Measurements from ENCODE around the gene NFIB. TPM values are rescaled to one million over a fixed set of nuclear protein-coding genes. Genes with fewer than 3 reads are reported as not detected.

NFIB gene
- total RNA-seq, 2 donors from 2014 or later = 54.8 to 114 TPM

- DNase-seq (ENCODE audit: low spot score) = no peak
- Histone ChIP-seq H3K4me3 (no peak overlapping the region), H3K4me1 (ENCODE audit: control insufficient read depth in 1 of 2, low read depth in 2 of 2) (no peaks in the 10 kb centered on the region), H3K27me3 (replicated peaks; ENCODE audit: insufficient read depth) (no peaks in the 10 kb centered on the region), H3K36me3 (no peaks in the 10 kb centered on the region), H3K9me3 (no peaks in the 10 kb centered on the region), H3K27ac (no peak overlapping the region)
- TF ChIP-seq, protein P1, sequence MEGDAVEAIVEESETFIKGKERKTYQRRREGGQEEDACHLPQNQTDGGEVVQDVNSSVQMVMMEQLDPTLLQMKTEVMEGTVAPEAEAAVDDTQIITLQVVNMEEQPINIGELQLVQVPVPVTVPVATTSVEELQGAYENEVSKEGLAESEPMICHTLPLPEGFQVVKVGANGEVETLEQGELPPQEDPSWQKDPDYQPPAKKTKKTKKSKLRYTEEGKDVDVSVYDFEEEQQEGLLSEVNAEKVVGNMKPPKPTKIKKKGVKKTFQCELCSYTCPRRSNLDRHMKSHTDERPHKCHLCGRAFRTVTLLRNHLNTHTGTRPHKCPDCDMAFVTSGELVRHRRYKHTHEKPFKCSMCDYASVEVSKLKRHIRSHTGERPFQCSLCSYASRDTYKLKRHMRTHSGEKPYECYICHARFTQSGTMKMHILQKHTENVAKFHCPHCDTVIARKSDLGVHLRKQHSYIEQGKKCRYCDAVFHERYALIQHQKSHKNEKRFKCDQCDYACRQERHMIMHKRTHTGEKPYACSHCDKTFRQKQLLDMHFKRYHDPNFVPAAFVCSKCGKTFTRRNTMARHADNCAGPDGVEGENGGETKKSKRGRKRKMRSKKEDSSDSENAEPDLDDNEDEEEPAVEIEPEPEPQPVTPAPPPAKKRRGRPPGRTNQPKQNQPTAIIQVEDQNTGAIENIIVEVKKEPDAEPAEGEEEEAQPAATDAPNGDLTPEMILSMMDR (IDR thresholded peaks at IDR 0.05) = no peak
- ATAC-seq (ENCODE audit: insufficient number of reproducible peaks, low FRiP score, low read depth) = no peak
Observed at GRCh38 chr9:14066032-14066431, 247.9 kb downstream of the NFIB start.

DNA sequence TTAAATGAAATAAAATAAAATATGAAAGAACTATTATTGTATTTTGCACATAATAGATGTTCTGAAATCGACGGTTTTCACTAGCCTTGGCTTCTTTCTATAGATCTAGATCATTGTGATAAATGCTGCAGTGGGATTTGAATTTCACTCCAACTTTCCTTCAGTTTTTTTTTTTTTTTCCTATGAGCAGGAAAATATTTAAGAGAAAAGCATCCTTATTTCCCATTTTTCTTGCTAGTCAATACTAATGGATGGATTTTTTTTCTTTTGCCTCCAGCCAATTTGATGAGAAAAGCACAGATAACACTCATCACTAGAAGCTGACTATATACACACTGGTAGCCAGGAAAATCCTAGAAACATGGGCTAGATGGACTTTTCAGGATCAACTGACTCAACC is 249.0 kb downstream of the NFIB start:
- H3K36me3 ChIP-seq = no peaks in the 10 kb centered on the region
- H3K27me3 ChIP-seq (replicated peaks; ENCODE audit: insufficient read depth) = no peaks in the 10 kb centered on the region
- H3K27ac ChIP-seq = no peak overlapping the region
- no peaks in the 10 kb centered on the region for H3K4me1 ChIP-seq (ENCODE audit: control insufficient read depth in 1 of 2, low read depth in 2 of 2)
- H3K4me3 ChIP-seq = no peak overlapping the region
- H3K9me3 ChIP-seq = no peaks in the 10 kb centered on the region
- DNase-seq (ENCODE audit: low spot score) (no peak), ATAC-seq (ENCODE audit: insufficient number of reproducible peaks, low FRiP score, low read depth) (no peak)
- TF ChIP-seq, protein P1 (IDR thresholded peaks at IDR 0.05) = no peak

GRCh38 chr9:14063756-14064155 is 250.2 kb downstream of the NFIB start:
- TF ChIP-seq, protein P1 (IDR thresholded peaks at IDR 0.05) = no peak
- no peak for ATAC-seq (ENCODE audit: insufficient number of reproducible peaks, low FRiP score, low read depth)
- Histone ChIP-seq H3K9me3 (no peaks in the 10 kb centered on the region), H3K4me3 (no peak overlapping the region), H3K27ac (no peak overlapping the region), H3K4me1 (ENCODE audit: control insufficient read depth in 1 of 2, low read depth in 2 of 2) (no peaks in the 10 kb centered on the region), H3K27me3 (replicated peaks; ENCODE audit: insufficient read depth) (no peaks in the 10 kb centered on the region), H3K36me3 (no peaks in the 10 kb centered on the region)
- no peak for DNase-seq (ENCODE audit: low spot score)

DNA sequence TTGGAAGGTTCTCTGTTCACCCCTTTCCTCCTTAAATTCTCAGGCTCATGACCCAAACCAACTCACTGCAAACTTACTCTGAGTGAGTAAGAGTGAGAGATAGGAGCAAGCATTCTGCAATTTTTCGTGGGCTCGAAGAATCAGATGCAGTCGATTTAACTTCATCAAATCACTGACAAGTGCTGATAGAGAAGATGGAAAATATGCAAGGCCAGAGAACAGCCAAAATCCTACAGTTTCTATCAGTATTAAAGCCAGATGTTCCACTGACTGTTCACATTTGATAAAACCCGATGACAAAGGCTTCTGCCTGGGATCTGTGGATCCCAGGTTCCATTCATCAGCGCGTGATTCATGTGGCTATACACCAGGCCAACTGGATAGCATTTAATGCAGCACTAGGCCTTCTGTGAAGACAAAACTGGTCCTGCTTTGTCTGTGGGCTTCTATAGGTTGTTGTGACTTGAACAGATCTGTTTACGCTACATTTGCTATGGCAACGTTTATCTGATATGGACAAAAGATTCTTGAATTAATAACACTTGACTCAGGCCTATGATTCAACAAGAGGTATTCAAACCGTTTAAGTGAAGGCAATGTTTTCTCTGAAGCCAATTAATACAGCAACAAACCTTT is 251.2 kb downstream of the NFIB start:
- ATAC-seq (ENCODE audit: insufficient number of reproducible peaks, low FRiP score, low read depth) = no peak
- H3K27ac ChIP-seq = no peak overlapping the region
- H3K4me1 ChIP-seq (ENCODE audit: control insufficient read depth in 1 of 2, low read depth in 2 of 2) = no peaks in the 10 kb centered on the region
- no peaks in the 10 kb centered on the region for H3K27me3 ChIP-seq (replicated peaks; ENCODE audit: insufficient read depth)
- DNase-seq (ENCODE audit: low spot score) = no peak
- no peaks in the 10 kb centered on the region for H3K9me3 ChIP-seq
- no peaks in the 10 kb centered on the region for H3K36me3 ChIP-seq
- H3K4me3 ChIP-seq = no peak overlapping the region
- TF ChIP-seq, protein P1 (IDR thresholded peaks at IDR 0.05) = no peak

- Histone ChIP-seq H3K4me3 (no peak overlapping the region), H3K4me1 (ENCODE audit: control insufficient read depth in 1 of 2, low read depth in 2 of 2) (no peaks in the 10 kb centered on the region), H3K9me3 (no peaks in the 10 kb centered on the region), H3K36me3 (no peaks in the 10 kb centered on the region), H3K27me3 (replicated peaks; ENCODE audit: insufficient read depth) (no peaks in the 10 kb centered on the region), H3K27ac (no peak overlapping the region)
- TF ChIP-seq, protein P1 (IDR thresholded peaks at IDR 0.05) = no peak
- ATAC-seq (ENCODE audit: insufficient number of reproducible peaks, low FRiP score, low read depth) (no peak), DNase-seq (ENCODE audit: low spot score) (no peak)
Observed at GRCh38 chr9:14061936-14062585, 251.9 kb downstream of the NFIB start.
